GM19025 (cell line): Measurements from ENCODE around the gene TTLL12.

Source experiments
- ATAC-seq: cut with Tn5 transposase; IDR thresholded peaks from one replicate; pipeline ENCODE4 v1.9.1; 2021; ENCODE audit warnings: mild to moderate bottlenecking, low read depth, moderate library complexity; ENCODE audit not compliant: unreplicated experiment

Gene TTLL12

GRCh38 chr22:43186272-43187170 lies at the start of gene TTLL12:
TTLL12 (minus strand) TSS chr22:43187134; CDS start chr22:43187069, 65 bp downstream.
- ATAC-seq = peak; percentile 42

- no peak for ATAC-seq
These were observed 48.8 kb upstream of the TTLL12 start for GRCh38 chr22:43235445-43236409.

DNA sequence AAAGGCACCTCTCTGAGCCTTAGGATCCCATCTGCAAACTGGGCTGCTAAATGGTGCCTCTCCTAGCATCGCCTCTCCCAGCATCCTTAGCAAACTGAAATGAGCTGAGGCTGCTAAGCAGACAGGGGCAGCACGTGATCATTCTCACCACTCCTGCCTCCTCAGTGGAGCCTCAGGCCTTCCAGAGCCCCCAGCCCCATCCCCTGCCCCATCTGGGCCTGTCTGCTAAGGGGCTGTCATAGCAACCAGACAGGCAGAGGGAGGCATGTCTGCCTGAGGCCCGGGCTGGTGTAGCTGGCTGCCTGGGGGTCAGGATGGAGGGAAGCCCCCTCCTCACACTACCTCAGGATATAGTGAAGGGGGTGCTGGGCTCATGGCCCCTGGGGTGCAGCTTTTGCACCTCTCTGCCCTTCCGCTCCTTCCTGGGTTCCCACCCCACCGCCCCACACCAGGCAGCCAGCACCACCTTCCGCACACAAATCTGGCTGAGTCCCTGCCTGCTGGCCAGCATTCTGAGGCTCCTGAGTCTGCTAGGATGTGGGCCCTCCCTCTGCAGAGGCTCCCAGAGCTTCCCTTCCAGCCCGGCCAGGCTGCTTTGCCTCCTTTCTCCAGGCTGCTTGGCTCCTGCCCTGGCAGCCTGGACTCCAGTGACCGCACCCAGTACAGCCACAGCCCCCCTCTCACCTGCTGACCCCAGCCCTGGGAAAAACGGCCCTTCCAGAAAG lies 47.5 kb upstream of the TTLL12 start:
- no peak for ATAC-seq

DNA sequence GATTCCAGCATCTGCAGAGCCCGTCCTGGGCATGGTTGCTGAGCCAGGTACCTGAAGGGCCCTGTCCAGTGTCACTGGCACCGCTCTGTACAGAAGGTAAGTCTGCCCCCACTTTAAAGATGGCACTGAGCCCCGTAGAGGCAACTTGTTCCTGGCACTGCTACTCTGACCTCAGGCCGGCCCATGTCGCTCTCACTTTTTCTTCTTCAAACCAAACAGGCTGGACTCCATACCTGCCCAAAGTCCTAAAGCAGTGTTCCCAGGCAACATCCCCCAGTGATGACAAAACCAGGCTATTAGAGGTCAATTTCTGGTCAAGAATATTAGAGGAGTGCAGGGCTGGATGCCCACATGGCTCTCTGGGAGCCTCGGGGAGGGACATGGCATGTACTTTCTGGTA lies 46.6 kb upstream of the TTLL12 start:
- ATAC-seq = no peak

DNA sequence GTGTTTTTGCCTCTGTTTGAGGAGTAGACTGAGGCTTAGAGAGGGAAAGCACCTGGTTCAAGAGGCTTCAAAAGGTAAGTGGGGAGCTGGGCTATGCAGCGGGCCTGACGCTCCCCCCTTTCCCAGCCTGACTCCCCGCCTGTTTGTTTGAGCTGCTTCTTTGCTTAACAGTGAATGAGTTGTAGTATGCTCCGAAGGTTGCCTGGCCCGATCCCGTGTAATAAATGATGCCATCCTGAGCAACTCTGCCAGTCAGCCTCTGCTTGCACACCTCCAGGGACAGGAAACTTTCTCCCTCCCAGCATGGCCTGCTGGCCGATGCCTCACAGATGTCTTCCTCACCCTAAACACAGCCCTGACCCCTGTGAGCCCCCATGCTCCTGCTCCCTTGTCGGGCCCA lies 45.5 kb upstream of the TTLL12 start:
- ATAC-seq = no peak

DNA sequence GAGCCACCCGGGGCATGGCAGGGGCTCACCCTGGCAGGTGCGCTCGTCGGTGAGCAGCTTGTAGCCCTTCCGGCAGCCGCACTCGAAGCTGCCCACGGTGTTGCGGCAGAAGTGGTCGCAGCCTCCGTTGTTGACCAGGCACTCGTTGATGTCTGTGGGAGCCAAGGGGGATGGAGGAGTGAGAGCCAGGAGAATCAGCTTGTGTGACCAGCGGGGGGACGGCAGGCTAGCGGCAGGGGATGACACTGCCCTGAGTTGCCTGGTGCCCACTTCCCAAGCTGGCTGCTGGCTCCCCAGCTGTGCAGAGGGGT lies 44.7 kb upstream of the TTLL12 start:
- no peak for ATAC-seq

DNA sequence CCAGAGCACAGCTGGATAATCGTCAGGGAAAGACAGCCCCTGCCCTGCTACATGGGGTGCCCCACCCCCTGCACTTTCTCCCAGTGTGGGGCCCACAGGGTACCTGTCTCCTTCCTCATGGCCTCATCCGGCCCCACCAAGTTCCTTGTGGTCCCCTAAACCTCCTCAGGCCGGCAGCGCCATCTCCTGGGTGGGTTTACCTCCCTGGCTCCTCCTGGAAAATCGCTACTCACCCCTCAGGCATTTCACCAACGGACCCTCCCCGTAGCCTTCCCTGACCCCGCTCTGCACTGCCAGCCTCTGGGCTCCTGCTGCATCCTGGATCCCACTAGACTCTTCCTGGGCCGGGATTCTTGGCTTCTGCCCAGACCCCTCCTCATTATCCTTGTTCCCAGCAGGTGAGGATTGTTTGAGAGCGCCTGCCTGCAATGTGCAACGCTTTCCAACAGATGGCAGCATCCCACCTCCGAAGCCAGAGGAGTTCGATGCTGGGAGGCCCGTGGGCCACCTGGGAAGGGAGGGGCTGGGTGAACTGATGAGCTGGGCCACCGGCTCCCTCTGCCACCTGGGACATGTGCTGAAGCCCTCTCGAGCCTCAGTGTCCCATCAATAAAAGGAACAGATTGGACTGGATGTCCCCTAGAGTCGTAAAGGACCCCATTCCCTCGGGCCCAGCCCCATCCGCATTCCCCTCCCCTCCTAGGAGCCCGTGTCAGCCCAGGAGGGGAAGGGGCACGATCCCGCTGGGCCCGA lies 44.2 kb upstream of the TTLL12 start:
- ATAC-seq = no peak

GRCh38 chr22:43230571-43230970 lies 43.6 kb upstream of the TTLL12 start:
- ATAC-seq = no peak

- ATAC-seq = no peak
These were observed 41.9 kb upstream of the TTLL12 start for GRCh38 chr22:43228863-43229262.

DNA sequence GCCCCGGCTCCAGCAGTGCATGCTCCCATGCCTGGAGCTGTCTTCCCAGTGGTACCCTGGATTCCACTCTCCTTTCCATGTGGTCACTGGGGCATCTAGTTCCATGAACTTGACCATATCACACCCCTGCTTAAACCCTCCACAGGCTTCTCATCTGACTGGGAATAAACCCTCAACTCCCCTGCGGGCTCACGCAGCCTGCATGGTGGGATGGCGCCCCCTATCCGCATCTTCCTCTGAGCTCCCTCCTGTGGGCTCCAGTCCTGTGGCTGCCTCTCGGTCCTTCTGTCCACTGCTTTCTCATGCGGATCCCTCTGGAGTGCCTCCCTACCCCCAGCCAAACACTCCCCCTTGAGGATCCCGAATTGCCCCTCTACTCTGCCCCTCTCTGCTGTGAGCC lies 41.4 kb upstream of the TTLL12 start:
- ATAC-seq = no peak

- no peak for ATAC-seq
These were observed 40.3 kb upstream of the TTLL12 start for GRCh38 chr22:43227239-43227630.

DNA sequence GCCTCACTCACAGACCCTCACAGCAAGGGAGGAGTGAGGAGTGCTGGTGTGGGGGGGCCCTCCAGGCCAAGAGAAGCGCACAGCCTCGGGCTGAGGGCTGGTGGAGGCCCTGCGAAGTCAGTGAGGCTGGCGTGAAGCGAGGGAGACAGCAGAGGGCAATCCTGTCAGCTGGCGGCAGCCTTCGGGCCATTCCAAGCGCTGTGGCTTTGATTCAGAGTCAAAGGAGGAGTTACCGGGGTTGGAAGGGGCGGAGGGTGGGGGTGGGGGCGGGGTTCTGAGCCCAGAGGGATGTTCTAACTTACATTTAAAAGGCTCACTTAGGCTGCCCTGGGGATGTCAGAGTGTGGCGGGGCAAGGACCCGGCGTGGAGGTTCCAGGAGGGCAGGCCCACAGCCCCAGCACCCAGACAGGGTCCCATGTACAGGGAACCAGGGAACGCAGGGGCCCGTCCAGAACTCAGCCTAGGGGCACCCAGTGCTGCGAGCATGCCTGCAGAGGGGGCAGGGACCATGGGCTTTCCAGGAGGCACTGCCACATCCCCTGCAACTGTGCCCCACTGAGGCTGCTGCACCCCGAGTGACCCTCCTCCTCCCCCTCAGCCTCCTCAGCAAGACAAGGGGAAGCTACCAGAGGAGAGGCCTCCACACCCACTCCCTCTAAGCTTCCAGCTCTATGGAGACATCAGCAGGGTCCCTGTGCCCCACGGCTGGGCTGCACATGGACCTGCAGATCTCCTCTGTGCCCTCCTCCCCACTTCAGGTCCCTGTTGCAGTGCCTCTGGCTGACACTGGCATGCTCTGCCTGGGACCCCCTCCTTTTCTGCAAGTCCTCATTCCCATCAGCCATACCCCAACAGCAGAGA lies 39.7 kb upstream of the TTLL12 start:
- ATAC-seq = no peak

GRCh38 chr22:43225609-43226008 lies 38.7 kb upstream of the TTLL12 start:
- ATAC-seq = no peak

DNA sequence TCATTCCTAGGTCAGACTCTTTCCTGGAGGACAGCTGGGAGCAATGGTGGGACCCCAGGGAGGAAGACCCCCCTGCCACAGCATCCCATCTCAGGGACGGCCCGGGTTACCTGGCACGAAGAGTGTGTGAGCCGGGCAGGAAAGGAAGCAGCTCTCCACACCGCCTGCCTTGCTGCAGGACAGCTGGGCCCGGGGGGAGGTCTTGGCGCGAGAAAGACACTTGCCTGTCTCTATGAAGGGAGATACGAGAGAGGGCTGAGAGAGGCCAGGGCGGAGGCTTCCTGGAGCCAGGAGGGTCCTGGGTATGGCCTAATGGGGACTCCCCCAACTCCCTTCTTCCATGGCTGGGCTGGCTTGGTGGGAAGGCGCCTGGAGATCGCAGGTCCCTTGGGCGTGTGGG lies 36.1 kb upstream of the TTLL12 start:
- no peak for ATAC-seq

GRCh38 chr22:43222262-43222661 lies 35.3 kb upstream of the TTLL12 start:
- no peak for ATAC-seq

GRCh38 chr22:43220625-43221380 lies 33.9 kb upstream of the TTLL12 start:
- ATAC-seq = no peak

DNA sequence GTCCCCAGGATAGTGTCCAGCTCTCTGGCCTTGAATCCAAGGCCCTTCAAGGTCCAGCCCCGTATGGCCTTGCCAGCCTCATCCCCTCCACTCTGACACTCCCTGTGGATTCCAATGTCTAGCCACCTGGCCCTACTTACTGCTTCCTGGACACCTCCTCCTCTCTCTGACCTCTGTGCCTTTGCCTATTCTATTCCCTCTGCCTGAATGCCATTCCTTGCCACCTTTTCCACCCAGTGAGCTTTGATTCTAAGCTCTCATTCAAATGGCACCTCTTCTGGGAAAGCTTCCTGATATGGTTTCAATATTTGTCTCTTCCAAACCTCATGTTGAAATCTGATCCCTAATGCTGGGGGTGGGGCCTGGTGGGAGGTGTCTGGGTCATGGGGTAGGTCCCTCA lies 31.9 kb upstream of the TTLL12 start:
- ATAC-seq = no peak

GRCh38 chr22:43217285-43218030 lies 30.5 kb upstream of the TTLL12 start:
- no peak for ATAC-seq
